Large intestine (tissue), 3 donors: ENCODE data around the gene TM9SF3. TPM values are rescaled to one million over a fixed set of nuclear protein-coding genes. Genes with fewer than 3 reads are reported as not detected.

Experiments
- DNase-seq, 2 donors: peaks; one replicate each; pipeline versions ENCODE4 v3.0.0 to v3.0.0-alpha.2; 2013
- H3K27ac ChIP-seq: one replicate; pipeline ENCODE4 v1.5.1; 2013; ENCODE audit warnings: low read length
- H3K27me3 ChIP-seq: 2 replicates; pipeline ENCODE4 v1.6.1; 2013; ENCODE audit warnings: low read length; ENCODE audit not compliant: control insufficient read depth, insufficient read depth
- H3K36me3 ChIP-seq: 2 replicates; pipeline ENCODE4 v1.6.1; 2013; ENCODE audit warnings: low read length; ENCODE audit not compliant: control insufficient read depth, insufficient read depth
- H3K4me1 ChIP-seq: one replicate; pipeline ENCODE4 v1.6.1; 2013; ENCODE audit warnings: low read length; ENCODE audit not compliant: control insufficient read depth, insufficient read depth
- H3K4me3 ChIP-seq: one replicate; pipeline ENCODE4 v1.5.1; 2013; ENCODE audit warnings: low read length
- H3K9me3 ChIP-seq: one replicate; pipeline ENCODE4 v1.6.1; 2013; ENCODE audit warnings: mild to moderate bottlenecking, low read depth, low read length, moderate library complexity; ENCODE audit not compliant: control insufficient read depth
- WGBS: methylation state at CpG from one replicate; pipeline ENCODE4 v1.1.5; 2013; ENCODE audit warnings: low lambda C conversion rate; ENCODE audit not compliant: insufficient coverage; 5-methylcytosine and 5-hydroxymethylcytosine counted together
- polyA plus RNA-seq: library from polyadenylated mRNA; unstranded; fragments of 120-200 nt; gene quantifications from one replicate; pipeline ENCODE4 v1.2.1, GENCODE V29; 2013

The TM9SF3 gene
- polyA plus RNA-seq, 1 donor = 211 TPM

DNA sequence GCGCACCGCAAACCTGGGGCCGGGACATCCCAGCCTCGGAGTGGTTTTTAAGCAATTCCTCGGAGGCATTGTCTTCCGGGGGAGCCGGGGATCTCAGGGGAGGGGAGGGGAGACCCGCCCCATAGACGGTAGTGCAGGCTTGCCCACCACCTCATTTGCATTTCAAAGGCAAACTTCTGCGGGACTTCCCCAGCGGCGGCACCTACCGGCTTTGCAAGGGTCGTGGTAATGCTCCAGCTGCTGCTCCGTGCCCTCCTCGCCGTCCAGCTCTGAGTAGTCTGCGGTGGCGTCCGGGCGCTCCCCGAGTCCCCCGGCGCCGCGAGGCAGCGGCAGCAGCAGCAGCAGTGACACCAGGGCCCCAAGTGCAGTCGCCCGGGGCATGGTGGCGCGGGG, 73.5 kb downstream of the TM9SF3 start:
- Histone ChIP-seq H3K27me3 (peaks cover 40% of the 10 kb centered on the region), H3K36me3 (no peaks in the 10 kb centered on the region), H3K4me1 (peaks cover 14% of the 10 kb centered on the region), H3K4me3 (peak overlapping the region; percentile 36), H3K9me3 (peaks cover 8% of the 10 kb centered on the region), H3K27ac (no peak overlapping the region)
- no peak for DNase-seq
- WGBS = no CpG with 5 or more reads among the region's 31 CpGs

DNA sequence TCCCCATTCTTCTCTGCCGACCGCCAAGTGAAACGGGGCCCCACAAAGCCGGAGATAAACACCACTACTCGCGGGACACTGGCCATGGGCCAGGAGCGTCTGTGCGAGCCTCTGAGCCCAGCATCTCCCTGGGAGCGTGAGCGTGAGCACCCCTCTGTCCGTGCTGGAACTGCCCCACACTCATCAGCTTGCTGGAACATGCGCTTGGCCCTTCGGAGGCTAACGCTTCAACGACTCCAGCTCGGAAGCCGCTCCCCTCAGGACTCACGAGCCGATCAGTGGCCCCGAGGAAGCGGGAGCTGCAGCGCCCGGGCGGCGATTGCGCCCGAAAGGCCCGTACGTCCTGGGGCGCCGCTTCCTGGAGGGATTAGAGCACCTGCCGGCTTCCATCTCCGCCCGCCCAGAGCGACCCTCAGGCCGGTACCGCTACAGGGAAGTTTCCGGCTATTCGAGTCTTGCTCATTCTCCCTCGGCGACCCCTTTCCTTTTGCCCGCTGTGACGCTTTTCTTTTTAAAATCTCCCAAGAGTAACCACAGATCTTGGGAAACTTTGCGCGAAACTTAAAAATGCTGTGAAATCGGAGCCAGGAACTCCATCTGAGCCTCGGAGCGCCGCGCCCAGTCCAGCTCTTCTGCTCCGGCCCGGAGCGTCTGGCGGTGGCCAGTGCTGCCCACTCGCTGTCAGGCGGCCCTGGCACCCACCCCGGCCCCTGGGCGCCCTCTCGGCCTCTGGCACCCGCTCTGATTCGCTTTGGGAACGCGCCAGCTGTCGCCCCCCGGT, 74.1 kb downstream of the TM9SF3 start:
- Histone ChIP-seq H3K9me3 (peaks cover 8% of the 10 kb centered on the region), H3K36me3 (no peaks in the 10 kb centered on the region), H3K4me1 (peaks cover 14% of the 10 kb centered on the region), H3K27ac (no peak overlapping the region), H3K4me3 (peak overlapping the region; percentile 36), H3K27me3 (peaks cover 40% of the 10 kb centered on the region)
- 0% methylated on average over 4 of the region's 65 CpGs for WGBS
- DNase-seq = peak in 1 of 2 donors; percentile 44

DNA sequence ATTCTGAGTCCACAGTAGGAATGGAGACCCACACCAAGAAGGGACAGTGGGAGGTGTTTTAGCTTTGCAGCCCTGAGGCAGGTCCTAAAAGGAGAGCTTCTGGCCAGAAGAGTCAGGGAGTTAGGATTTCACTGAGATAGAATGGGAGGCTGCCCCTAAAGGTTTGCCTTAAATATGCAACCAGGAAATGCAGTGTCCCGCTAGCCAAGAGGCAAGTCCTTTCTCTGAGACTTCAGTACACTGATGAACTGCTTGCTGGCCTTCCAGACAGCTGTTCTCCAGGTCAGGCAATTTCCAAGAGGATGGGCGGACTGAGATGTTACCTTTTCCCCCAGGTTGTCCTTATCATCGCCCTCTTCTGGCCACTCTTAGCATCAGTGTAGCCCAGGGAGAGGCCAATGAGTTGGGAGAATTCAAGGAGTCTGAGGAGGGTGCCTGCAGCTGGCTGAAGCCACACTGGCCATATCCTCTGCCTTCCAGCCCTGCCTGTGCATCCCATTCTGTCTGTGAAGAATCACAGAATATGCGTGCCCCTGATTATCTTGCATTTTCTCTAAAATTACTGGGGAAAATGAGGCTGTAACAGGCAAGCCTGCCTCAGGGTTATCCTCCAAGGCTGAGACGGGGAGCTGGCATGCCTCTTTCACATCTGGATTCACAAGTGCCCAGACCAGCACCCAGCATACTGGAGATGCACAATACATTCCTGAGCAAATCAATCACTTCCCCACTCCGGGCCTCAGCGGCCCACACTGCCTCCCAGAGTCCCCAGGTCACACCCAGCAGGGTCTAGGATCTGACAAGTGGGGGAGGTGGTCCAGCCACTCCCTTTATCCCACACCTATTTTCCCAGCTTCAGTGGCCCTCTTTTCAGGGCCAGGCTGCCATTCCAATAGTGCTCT, 75.5 kb downstream of the TM9SF3 start:
- no peak overlapping the region for H3K27ac ChIP-seq
- H3K4me3 ChIP-seq = no peak overlapping the region
- peak in 1 of 2 donors; percentile 37 for DNase-seq
- no peaks in the 10 kb centered on the region for H3K36me3 ChIP-seq
- H3K4me1 ChIP-seq = peaks cover 14% of the 10 kb centered on the region
- peaks cover 41% of the 10 kb centered on the region for H3K27me3 ChIP-seq
- WGBS = no CpG with 5 or more reads among the region's 7 CpGs
- peaks cover 8% of the 10 kb centered on the region for H3K9me3 ChIP-seq

DNA sequence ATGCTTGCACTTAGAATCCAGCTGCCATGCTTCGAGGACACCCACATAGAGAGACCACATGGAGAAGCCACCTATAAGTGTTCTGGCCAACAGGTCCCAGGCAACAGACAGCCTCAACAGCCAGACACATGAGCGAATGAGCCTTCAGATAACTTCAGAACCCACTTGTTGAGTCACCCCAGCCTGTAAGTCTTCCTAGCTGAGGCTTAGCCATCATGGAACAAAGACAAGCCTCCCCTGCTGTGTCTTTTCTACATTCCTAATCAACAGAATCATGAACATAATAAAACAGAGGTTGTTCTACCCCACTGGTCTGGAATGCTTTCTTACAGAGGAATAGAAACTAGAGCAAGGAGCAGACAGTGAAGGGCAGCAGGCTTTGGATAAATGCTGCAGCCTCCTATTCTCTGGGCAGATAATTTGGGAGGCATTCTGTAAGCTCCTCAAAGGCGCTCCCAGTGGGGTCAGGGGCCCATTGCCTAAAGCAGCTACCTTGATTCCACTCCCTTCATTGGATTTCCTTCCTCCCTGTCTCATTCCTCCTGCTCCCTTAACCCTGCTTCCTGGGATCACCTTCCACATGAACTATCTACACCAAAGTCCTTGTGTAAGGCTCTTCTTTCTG, 77.7 kb downstream of the TM9SF3 start:
- Histone ChIP-seq H3K27me3 (peaks cover 36% of the 10 kb centered on the region), H3K36me3 (no peaks in the 10 kb centered on the region), H3K4me3 (no peak overlapping the region), H3K4me1 (peaks cover 11% of the 10 kb centered on the region), H3K9me3 (peaks cover 8% of the 10 kb centered on the region), H3K27ac (no peak overlapping the region)
- no CpG with 5 or more reads among the region's 3 CpGs for WGBS
- no peak for DNase-seq

DNA sequence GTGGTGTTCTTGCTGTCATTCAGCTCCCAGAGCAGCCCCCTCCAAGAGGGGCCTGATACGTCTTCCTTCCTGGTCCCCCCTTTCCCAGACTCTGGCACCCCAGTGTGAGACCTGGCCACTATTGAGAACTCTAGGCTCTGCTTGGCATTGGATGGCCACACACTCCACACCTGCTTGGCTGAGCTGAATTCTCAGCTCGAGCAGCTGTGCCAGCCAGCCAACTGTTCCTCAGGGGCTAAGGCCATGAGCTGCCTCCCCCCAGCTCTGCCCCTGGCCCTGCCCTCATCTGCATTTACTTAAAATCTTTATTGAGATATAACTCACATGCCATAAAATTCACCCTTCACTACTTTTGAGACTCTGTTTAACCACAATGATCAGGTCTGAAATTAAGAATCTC, 79.8 kb downstream of the TM9SF3 start:
- DNase-seq = no peak
- Histone ChIP-seq H3K4me1 (no peaks in the 10 kb centered on the region), H3K27me3 (peaks cover 17% of the 10 kb centered on the region), H3K27ac (no peak overlapping the region), H3K36me3 (no peaks in the 10 kb centered on the region), H3K4me3 (no peak overlapping the region), H3K9me3 (no peaks in the 10 kb centered on the region)
- no CpG with 5 or more reads among the region's 2 CpGs for WGBS

DNA sequence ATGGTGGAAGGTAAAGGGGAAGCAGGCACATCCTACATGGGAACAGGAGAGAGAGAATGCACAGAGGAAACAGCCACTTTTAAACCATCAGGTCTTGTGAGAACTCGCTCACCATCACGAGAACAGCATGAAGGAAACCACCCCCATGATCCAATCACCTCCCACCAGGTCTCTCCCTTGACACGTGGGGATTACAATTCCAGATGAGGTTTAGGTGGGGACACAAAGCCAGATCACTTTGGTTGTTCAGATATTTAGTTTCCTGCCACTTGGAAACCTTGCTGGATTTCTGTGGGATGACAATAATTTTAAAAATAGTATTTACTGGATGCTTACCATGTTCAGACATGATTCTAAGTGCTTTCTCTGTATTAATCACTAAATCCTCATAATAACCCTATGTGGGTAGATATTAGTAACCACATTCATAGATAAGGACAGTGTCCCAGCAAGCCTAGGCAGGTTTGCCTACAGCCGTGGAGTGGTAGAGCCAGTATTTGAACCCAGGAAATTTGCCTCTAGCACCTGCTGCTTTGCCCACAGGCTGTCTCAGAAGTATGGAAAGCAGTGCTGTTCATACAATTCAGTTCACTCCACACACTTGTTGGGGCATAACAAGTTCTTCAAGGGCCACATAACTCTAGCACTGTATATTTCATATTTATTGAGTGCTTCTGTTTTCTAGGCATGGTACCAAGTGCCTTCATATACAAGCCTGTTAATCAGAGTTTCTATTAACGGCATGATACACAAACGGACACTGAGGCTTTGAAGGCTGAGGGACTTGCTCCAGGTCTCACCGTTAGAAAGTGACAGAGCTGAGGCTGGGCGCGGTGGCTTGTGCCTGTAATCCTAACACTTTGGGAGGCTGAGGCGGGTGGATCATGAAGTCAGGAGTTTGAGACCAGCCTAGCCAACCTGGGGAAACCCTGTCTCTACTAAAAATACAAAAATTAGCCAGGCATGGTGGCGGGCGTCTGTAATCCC, 81.4 kb downstream of the TM9SF3 start:
- Histone ChIP-seq H3K4me1 (no peaks in the 10 kb centered on the region), H3K4me3 (no peak overlapping the region), H3K27ac (no peak overlapping the region), H3K36me3 (no peaks in the 10 kb centered on the region), H3K9me3 (no peaks in the 10 kb centered on the region), H3K27me3 (peaks cover 2% of the 10 kb centered on the region)
- WGBS = no CpG with 5 or more reads among the region's 12 CpGs
- DNase-seq = no peak

DNA sequence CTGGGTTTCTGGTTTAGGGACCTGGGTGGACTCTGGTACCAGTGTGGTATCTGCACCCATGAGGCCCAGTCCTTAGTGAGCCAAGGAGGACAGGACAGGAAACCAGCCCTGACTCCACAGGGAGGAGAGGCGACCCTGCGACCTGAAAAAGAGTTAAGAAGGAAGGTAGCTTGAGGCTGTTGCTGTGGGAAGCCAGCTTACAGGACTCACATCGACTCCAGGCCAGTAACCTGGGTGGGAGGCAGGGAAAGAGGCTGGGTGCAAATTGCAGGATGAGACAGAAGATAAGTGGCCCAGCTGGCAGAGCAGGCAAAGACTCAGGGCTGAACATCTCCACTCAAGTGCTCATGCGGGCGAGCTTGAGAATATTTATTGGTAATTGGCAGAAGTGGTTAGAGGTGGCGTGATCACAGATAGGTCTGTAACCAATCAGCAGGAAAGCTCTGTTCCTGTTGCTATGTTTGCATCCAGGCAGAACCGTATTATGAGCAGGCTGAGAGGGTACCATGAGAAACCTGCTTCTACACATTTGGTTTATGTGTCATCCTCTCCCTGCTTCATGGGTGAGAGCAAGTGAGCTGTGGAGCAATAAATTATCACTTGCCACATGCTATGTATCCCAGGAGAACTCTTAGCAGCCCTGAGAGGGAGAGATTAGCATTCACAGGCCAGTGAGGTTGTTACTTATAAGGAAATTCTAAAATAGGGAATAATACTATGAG, 84.1 kb downstream of the TM9SF3 start:
- Histone ChIP-seq H3K27ac (no peak overlapping the region), H3K4me3 (no peak overlapping the region), H3K4me1 (no peaks in the 10 kb centered on the region), H3K9me3 (no peaks in the 10 kb centered on the region), H3K27me3 (peaks cover 10% of the 10 kb centered on the region), H3K36me3 (no peaks in the 10 kb centered on the region)
- WGBS = no CpG with 5 or more reads among the region's 7 CpGs
- DNase-seq = no peak

DNA sequence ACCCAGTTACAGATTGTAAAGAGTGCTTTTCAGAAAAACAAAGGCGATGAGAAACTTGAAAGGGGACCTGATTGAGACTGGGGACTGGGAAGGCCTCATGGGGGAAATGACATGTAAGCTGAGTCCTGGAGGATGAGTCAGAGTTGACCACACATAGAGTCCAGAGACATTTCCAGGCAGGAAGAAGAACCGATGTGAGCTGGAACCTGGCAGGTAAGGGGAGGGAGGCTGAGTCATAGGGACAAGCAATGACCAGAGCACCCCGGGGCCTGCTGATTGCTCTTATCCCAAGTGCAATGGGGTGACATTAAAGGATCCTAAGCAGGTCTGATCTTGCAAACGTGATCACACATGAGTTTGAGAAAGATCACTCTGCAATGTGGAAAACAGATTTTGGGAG, 84.8 kb downstream of the TM9SF3 start:
- no CpG with 5 or more reads among the region's 4 CpGs for WGBS
- Histone ChIP-seq H3K27ac (no peak overlapping the region), H3K36me3 (no peaks in the 10 kb centered on the region), H3K4me1 (no peaks in the 10 kb centered on the region), H3K27me3 (peaks cover 10% of the 10 kb centered on the region), H3K4me3 (no peak overlapping the region), H3K9me3 (no peaks in the 10 kb centered on the region)
- no peak for DNase-seq

DNA sequence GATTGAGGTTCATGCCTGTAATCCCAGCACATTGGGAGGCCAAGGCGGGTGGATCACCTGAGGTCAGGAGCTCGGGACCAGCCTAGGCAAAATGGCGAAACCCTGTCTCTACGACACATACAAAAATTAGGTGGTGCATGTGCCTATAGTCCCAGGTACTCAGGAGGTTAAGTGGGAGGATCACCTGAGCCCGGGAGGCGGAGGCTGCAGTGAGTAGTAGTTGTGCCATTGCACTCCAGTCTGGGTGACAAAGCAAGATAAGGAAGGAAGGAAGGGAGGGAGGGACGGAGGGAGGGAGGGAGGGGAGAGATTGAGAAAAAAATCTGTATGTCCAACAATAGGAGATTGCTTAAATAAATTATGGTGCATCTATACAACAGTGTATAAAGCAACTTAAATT, 86.3 kb downstream of the TM9SF3 start:
- Histone ChIP-seq H3K27ac (no peak overlapping the region), H3K36me3 (no peaks in the 10 kb centered on the region), H3K4me3 (no peak overlapping the region), H3K9me3 (no peaks in the 10 kb centered on the region), H3K27me3 (peaks cover 12% of the 10 kb centered on the region), H3K4me1 (no peaks in the 10 kb centered on the region)
- DNase-seq = no peak
- no CpG with 5 or more reads among the region's 7 CpGs for WGBS
